Measurements from ENCODE around the gene SENP2.

Gene SENP2

DNA sequence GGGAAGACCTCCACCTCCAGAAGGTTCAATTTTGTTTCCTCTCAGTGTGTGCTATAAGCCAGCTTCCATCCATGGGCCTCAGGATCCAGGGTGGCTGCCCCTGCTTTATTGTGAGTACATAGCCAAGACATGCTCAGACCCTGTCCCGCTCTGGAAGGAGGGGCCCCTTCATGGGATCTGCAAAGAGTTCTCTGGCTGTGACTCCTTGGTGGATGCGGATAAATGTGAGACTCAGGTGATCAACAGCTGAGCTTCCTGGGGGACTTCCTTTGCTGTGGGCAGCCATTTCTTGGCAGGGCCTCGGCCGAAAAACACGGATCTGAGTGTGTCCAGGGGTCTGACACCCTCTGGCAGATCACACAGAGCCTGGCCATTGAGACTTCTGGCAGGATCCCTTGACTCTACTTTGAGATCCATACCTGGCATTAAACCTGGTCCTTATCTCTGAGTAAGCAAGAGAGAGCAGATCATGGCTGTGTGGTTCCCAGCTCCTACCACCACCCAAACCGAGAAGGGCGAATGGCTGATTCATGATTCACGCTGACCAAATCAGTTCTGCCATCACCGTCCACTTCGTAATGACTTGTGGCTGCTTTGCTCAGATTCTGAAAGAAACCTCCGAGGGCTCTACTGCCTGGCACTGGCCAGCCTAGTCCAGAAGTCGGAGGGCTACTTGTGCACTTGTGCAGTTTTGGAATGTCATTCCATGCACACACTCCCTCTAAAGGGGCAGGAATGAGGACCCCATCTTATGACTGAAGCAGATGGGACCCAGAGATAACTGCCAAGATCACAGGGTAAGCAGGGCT lies 68.1 kb downstream of the SENP2 start:
- no peak for FAIRE-seq
- TF ChIP-seq, protein P1, sequence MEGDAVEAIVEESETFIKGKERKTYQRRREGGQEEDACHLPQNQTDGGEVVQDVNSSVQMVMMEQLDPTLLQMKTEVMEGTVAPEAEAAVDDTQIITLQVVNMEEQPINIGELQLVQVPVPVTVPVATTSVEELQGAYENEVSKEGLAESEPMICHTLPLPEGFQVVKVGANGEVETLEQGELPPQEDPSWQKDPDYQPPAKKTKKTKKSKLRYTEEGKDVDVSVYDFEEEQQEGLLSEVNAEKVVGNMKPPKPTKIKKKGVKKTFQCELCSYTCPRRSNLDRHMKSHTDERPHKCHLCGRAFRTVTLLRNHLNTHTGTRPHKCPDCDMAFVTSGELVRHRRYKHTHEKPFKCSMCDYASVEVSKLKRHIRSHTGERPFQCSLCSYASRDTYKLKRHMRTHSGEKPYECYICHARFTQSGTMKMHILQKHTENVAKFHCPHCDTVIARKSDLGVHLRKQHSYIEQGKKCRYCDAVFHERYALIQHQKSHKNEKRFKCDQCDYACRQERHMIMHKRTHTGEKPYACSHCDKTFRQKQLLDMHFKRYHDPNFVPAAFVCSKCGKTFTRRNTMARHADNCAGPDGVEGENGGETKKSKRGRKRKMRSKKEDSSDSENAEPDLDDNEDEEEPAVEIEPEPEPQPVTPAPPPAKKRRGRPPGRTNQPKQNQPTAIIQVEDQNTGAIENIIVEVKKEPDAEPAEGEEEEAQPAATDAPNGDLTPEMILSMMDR (IDR thresholded peaks at IDR 0.05; ENCODE audit: insufficient read depth, missing control alignments), result no peak
- DNase-seq (ENCODE audit: insufficient read length, low spot score), result no peak

DNA sequence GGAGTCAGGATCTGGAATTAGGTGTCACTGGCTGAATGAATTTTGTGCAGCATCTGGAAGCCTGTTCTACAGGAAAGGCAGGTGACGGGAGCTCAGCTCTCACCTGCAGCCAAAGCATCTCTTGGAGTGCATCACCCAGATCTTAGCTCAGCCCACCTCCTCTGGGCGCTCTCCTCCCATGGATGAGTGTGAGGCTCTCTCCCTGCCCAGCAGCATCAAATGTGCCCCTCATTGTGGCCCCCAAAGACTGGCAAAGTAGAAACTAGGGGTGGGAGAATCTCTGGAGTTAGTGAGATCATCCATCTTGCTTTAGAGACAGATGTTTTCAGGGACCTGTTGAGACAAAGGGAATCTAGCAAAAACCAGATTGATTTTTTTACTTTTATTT lies 68.7 kb downstream of the SENP2 start:
- TF ChIP-seq, protein P1 (IDR thresholded peaks at IDR 0.05; ENCODE audit: insufficient read depth, missing control alignments), result no peak
- no peak for FAIRE-seq
- no peak for DNase-seq (ENCODE audit: insufficient read length, low spot score)

DNA sequence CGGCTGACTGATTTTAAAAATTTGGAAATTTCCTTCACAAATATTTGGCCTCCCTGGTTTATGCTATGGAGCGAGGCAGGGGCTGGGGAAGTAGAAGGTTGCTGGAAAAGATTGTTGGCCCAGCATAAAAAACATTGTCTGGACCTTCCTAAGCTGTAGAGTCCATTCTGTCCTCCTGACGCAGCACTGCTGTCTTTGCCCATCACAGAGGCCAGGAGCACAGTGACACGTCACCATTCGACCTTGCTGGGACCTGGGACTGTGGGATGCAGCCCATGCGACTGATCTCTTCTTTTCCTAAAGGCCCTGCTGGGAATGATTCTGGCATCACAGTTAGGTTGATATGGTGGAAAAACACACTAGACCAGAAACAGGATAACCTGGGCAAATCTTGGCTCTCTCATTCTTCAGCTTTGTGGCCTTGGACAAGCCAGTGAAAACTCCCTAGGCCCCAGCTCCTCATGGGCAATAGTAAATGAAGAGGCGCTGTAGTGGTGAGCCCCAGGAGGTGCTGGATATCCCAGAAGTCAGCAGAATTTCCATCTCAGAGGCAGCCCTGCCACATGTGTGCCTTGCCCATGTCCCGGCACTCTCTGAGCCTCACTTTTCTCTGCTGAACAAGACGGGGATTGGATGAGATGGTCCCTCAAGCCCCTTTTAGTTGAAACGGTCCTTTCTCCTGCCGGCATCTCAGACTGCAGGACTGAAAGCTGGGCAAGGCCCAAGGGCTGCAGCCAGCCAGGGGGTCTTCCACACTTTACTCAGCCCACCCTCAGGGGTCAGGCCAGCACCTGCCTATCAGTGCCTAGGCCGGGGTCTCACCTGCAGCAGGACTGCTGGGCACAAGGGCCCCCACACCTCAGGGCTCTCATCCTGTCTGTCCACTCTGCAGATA lies 69.6 kb downstream of the SENP2 start:
- TF ChIP-seq, protein P1 (IDR thresholded peaks at IDR 0.05; ENCODE audit: insufficient read depth, missing control alignments), result no peak
- FAIRE-seq (no peak), DNase-seq (ENCODE audit: insufficient read length, low spot score) (no peak)

DNA sequence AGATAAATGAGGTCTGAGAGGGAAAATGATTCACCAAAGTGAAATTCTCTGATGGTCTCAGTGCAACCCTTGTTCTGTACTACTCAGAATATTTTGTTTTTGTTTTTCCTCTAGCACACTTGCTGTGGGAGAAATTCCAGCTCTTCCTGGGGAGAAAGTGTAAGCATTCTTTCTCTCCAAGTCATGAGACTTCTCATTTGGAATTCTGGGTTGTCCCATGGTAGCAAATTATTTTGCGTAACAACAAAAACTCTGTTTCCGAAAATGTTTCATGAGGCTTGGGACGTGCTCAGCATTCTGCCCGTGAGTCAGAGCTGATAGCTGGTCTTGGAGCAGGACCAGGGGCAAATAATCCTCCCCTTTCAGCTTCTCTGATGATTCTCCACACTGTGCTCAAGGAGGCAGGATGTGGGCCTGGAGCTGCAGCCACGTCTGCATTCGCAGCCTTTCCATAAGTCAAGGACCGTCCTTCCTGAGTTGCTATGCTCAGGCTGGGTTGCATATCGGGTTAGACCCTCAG lies 70.3 kb downstream of the SENP2 start:
- DNase-seq (ENCODE audit: insufficient read length, low spot score) (no peak), FAIRE-seq (no peak)
- TF ChIP-seq, protein P1 (IDR thresholded peaks at IDR 0.05; ENCODE audit: insufficient read depth, missing control alignments), result no peak

DNA sequence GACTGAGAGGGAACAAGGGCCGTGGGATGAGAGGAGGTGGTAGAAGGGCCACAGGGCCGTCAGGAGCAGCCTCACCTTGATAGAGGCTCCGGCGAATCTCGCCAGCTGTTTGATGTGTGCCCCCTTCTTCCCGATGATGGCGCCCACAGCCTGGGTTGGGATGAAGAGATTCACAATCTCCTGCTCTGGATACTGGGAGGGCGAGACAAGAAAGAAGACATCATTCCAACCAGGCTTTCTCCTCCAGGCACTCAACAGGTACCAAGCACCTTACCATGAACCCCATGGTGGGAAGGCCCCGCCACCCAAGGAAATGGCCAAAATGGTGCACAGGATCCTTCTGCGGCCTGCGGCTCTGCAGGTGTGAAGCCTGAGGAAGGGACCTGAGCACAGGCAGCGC lies 71.1 kb downstream of the SENP2 start:
- no peak for DNase-seq (ENCODE audit: insufficient read length, low spot score)
- TF ChIP-seq, protein P1 (IDR thresholded peaks at IDR 0.05; ENCODE audit: insufficient read depth, missing control alignments), result no peak
- no peak for FAIRE-seq

DNA sequence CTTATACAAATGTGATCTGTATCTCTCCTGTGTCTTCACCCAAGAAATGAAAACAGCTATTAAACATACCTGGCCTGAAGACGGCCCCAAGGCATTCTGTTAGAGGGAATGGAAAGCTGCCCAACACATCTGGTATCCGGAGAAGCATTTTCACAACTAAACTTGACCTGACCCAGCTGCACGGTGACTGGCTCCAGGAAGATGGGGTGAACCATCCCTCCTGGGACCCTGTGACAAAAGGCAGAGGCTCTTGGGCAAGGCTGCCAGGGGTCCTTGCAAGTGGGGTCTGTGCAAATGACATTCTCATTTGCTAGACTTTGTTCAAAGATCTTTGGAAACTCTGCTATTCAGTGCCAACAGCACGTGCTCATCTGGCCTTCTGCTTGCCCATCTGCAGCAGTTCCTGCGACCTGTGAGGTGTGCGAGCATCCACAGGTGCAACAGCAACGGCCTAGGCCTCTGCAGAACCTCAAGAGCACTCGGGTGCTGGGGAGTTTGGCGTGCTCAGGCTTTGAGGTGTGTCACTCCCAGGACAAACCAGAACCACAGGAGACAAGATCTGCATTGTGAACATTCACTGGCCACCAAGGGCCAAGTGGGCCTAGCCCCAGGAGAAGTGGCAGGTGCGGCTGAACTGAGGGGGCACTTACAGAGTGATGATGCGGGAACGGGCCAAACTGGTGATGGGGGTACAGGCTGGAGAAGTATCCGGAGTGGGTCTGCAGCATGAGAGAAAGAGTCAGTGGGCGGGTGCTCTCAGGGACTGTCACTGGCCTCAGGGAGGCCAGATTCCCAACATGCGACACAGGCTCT lies 71.8 kb downstream of the SENP2 start:
- TF ChIP-seq, protein P1 (IDR thresholded peaks at IDR 0.05; ENCODE audit: insufficient read depth, missing control alignments), result no peak
- FAIRE-seq (no peak), DNase-seq (ENCODE audit: insufficient read length, low spot score) (no peak)

Data from D721Med (cell line).